Bronchus fibroblast of lung (primary cell): ENCODE results near the gene SHANK3. TPM values are rescaled to one million over a fixed set of nuclear protein-coding genes. Genes with fewer than 3 reads are reported as not detected.

Source experiments
- total RNA-seq: library from RNA; depleted of rRNA; stranded (reverse); fragments of >200 nt; gene quantifications from 2 replicates; pipeline ENCODE4 v1.2.3, GENCODE V29; 2015

Gene SHANK3
- 0.50 and 0.59 TPM in 2 replicates for total RNA-seq

DNA sequence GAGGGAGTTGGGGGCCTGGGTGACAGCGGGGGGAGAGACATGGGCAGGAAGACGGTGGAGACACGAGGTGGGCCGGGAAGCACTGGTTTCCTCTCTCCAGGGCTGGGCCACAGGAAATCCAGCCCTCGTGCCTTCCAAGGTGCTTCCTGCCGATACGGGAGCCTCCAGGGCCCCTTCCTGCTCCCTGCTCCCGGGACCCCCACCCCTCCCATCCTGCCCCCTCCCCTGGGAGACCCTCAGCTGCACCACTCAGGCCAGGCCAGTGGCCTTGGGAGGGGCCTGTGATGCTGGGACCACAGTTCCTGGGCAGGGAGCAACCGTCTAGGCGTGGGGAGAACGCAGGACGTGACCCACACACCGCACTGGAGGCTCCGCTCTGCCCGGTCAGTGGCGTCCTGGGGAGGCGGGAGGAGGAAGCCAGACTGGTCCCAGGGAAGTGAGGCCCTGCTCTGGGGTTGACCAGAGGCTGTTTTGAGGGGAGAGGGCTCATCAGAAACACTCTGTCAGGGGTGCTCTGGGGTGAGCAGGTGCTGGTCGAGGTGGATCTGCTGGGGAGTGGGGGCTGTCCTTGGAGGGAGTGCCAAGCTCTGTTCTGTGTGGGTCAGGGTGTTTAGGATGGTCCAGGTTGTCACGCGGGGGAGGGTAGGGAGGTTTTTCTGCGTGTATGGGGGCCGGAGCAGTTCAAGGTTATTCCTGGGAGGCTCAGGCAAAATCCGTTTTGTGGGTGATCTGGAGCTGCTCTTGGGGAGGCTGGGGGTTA lies at the start of gene SHANK3:
TSS of gene SHANK3 (plus strand) at position 353 of the 760 bp plus-strand sequence.

DNA sequence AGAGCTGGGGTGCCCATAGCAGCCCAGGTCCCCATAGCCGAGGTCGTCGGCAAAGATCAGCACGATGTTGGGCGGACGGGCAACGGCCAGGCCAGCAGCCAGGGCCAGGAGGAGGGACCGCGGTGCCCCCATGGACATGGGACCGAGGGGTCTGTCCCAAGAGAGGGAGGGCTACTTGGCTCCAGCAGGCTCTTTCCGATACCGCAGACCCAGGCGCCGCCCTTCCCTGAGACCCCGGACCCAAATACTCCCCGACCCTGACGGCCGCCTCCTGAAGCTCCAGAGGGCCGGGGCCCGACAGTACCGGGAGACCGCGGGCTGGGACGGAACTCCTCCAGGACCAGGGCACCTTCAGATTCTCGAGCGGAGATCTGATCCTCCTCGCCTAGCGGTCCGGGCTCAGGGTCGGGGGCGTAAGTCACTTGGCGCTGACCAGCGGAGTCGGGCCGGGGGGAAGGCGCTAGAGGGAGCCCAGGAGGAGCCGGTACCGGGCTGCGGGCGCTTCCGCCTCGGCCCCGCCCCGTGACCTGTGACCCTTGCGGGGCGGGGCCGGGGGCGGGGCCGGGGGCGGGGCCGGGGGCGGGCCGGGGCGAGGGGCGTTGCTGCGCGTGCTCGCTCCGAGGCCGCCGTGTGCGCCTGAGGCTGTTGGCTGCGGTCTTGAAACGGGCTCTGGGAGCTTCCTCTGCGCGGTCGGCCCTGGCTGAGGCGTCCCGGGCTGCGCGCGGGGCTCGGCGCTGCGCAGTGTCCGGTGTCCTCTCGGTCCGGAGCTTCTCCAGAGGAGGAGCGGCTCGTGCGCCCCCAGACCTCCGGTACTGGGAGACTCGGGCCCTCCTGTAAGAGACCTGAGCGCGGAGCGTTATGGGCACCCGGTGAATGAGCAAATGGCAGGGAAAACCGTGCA lies 44.7 kb upstream of the SHANK3 start, which contains the start of gene ARSA:
TSS of gene ARSA (minus strand) at position 511 of the 901 bp plus-strand sequence. CDS start at position 138, 373 bp downstream.

Other genes starting within 250 kb of the SHANK3 start
- gene SBF1, start 197.8 kb upstream of the SHANK3 start, total RNA-seq, result 52.0 and 54.1 TPM in 2 replicates
- gene ADM2, start 191.3 kb upstream of the SHANK3 start, total RNA-seq, result 4.7 and 4.8 TPM in 2 replicates
- 0.17 TPM in 1 of 2 replicates, not detected in the other for gene MIOX, start 186.0 kb upstream of the SHANK3 start, total RNA-seq
- 86.4 and 92.3 TPM in 2 replicates for gene LMF2, start 165.1 kb upstream of the SHANK3 start, total RNA-seq
- gene NCAPH2, start 164.6 kb upstream of the SHANK3 start, total RNA-seq, result 71.5 and 77.0 TPM in 2 replicates
- gene SCO2, start 147.2 kb upstream of the SHANK3 start, total RNA-seq, result 0.30 and 1.8 TPM in 2 replicates
- gene TYMP, start 142.8 kb upstream of the SHANK3 start, total RNA-seq, result 16.9 and 19.0 TPM in 2 replicates
- 0.17 TPM in 1 of 2 replicates, not detected in the other for gene KLHDC7B, start 126.9 kb upstream of the SHANK3 start, total RNA-seq
- not detected in 2 replicates for gene SYCE3, start 109.9 kb upstream of the SHANK3 start, total RNA-seq
- 0.17 and 1.0 TPM in 2 replicates for gene CPT1B, start 94.4 kb upstream of the SHANK3 start, total RNA-seq
- gene CHKB, start 90.0 kb upstream of the SHANK3 start, total RNA-seq, result 31.8 and 37.3 TPM in 2 replicates
- 0.17 and 0.59 TPM in 2 replicates for gene MAPK8IP2, start 72.0 kb upstream of the SHANK3 start, total RNA-seq
- 16.6 and 17.4 TPM in 2 replicates for gene ARSA, start 44.7 kb upstream of the SHANK3 start, total RNA-seq
- gene ACR, start 65.4 kb downstream of the SHANK3 start, total RNA-seq, result not detected in 2 replicates
- gene RABL2B, start 110.8 kb downstream of the SHANK3 start, total RNA-seq, result 11.6 and 13.1 TPM in 2 replicates